ENCODE results near the gene AVPR1A. TPM values are rescaled to one million over a fixed set of nuclear protein-coding genes. Genes with fewer than 3 reads are reported as not detected.

Gene AVPR1A
- total and polyA plus RNA-seq, 5 donors from 2014 or later: 0.15 TPM; not detected in 4

DNA sequence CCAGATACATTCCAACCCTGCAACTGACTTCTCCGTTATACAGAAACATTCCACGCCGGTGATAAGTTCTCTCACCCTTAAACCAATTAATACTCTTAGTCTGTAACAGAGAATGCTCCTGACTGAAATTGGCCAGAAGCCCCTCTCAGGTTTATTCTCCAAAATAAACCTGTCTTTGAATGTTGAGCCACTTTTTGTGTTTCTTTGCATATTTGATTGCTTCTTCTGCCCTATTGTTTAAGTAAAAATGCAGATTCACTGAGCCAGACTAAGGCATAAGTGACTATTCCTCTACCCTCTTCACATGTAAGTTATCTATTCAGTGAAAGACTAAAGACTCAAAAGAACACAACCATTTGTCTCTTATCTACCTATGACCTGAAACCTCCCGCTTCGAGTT is 3.6 kb upstream of the AVPR1A start:
- no peak overlapping the region for H3K27ac Mint-ChIP-seq
- ATAC-seq (ENCODE audit: low read depth in 2 of 2) (no peak), DNase-seq (no peak)
- Histone ChIP-seq H3K27ac (ENCODE audit: insufficient read depth, low read length, poor library complexity, severe bottlenecking) (no peak overlapping the region), H3K4me1 (ENCODE audit: control insufficient read depth, insufficient read depth, low read length, poor library complexity, severe bottlenecking) (no peaks in the 10 kb centered on the region), H3K9me3 (ENCODE audit: control insufficient read depth in 2 of 2, low read length in 2 of 2) (no peaks in the 10 kb centered on the region), H3K4me3 (ENCODE audit: low read depth, low read length) (no peak overlapping the region), H3K27me3 (ENCODE audit: control insufficient read depth, insufficient read depth, low read length) (peaks cover 24% of the 10 kb centered on the region), H3K36me3 (ENCODE audit: control insufficient read depth, insufficient read depth, low read length) (no peaks in the 10 kb centered on the region)
- H3K4me1 Mint-ChIP-seq: peaks cover 0 to 13% (median 8%) of the 10 kb centered on the region in 4 donors
- H3K36me3 Mint-ChIP-seq: no peaks in the 10 kb centered on the region
- H3K27me3 Mint-ChIP-seq: peaks cover 30% of the 10 kb centered on the region
- no peak overlapping the region for H3K4me3 Mint-ChIP-seq
- H3K9me3 Mint-ChIP-seq: peaks cover 0 to 5% (median 0%) of the 10 kb centered on the region in 7 donors

DNA sequence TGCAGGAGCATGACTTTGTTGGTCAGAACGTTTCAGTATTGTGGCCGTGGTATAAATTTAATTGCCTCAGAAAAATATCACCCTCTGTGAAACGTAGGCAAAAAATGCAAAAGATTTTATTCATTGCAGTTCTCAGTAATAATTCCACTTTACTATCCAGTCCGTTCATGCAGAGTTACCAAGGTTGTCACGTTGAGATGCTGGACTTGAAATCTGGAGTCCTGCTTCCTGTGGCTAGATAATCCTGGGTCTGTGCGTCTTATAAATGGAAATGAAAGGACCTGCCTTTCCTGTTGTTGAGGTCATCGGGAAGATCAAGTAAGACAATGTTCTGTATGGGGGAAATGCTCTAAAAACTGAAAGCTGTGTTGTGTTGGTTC is 1.3 kb upstream of the AVPR1A start:
- Histone ChIP-seq H3K9me3 (ENCODE audit: control insufficient read depth in 2 of 2, low read length in 2 of 2) (no peaks in the 10 kb centered on the region), H3K4me3 (ENCODE audit: low read depth, low read length) (no peak overlapping the region), H3K27me3 (ENCODE audit: control insufficient read depth, insufficient read depth, low read length) (peaks cover 29% of the 10 kb centered on the region), H3K4me1 (ENCODE audit: control insufficient read depth, insufficient read depth, low read length, poor library complexity, severe bottlenecking) (no peaks in the 10 kb centered on the region), H3K27ac (ENCODE audit: insufficient read depth, low read length, poor library complexity, severe bottlenecking) (no peak overlapping the region), H3K36me3 (ENCODE audit: control insufficient read depth, insufficient read depth, low read length) (no peaks in the 10 kb centered on the region)
- H3K36me3 Mint-ChIP-seq: no peaks in the 10 kb centered on the region
- H3K9me3 Mint-ChIP-seq: peaks cover 0 to 5% (median 0%) of the 10 kb centered on the region in 7 donors
- ATAC-seq (ENCODE audit: low read depth in 2 of 2) (no peak), DNase-seq (no peak)
- H3K27ac Mint-ChIP-seq: no peak overlapping the region
- H3K4me3 Mint-ChIP-seq: no peak overlapping the region
- H3K27me3 Mint-ChIP-seq: peaks cover 44% of the 10 kb centered on the region
- peaks cover 0 to 14% (median 8%) of the 10 kb centered on the region in 4 donors for H3K4me1 Mint-ChIP-seq

DNA sequence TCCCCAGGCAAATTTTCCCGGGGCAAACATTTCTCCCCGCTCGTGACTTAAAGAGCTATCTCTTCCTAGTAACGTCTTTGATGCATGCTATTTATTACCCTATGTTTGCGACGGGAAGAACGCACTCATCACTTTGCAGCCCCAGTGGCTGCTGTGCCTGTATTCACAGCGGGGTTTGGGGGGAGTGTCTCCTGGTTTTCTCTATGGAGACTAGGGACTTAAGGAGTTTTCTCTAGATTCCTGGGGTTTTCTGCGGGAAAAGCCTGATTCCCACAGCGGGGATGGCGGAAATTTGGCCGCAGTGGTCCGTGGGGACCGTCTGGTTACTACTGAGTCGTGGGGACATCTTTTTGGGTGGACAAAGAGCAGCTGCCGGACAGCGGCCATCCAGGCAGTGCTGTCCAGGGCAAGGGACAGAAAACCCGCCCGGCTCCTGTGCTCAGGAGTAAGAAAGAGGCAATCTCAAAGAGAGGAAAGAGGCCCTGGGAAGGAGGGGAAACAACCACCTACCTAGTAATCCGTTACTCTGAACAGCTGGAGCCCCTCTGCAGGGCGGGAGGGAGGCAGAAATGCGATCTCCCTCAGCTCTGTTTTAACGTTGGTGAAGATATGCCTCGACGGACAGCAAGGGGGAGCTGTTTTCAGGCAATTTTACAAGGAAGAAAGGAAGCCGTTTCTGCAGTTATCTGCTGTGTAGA is 771 bp upstream of the AVPR1A start:
- no peak overlapping the region for H3K27ac ChIP-seq (ENCODE audit: insufficient read depth, low read length, poor library complexity, severe bottlenecking)
- Mint-ChIP-seq H3K9me3 (peaks cover 0 to 5% (median 0%) of the 10 kb centered on the region in 7 donors), H3K36me3 (no peaks in the 10 kb centered on the region), H3K4me1 (peaks cover 0 to 14% (median 8%) of the 10 kb centered on the region in 4 donors), H3K27me3 (peaks cover 47% of the 10 kb centered on the region), H3K4me3 (peak overlapping the region in 1 of 4 donors; percentile 55), H3K27ac (no peak overlapping the region)
- no peaks in the 10 kb centered on the region for H3K4me1 ChIP-seq (ENCODE audit: control insufficient read depth, insufficient read depth, low read length, poor library complexity, severe bottlenecking)
- no peaks in the 10 kb centered on the region for H3K9me3 ChIP-seq (ENCODE audit: control insufficient read depth in 2 of 2, low read length in 2 of 2)
- ATAC-seq (ENCODE audit: low read depth in 2 of 2) (no peak), DNase-seq (peak in 1 of 3 donors; percentile 35)
- H3K36me3 ChIP-seq (ENCODE audit: control insufficient read depth, insufficient read depth, low read length): no peaks in the 10 kb centered on the region
- no peak overlapping the region for H3K4me3 ChIP-seq (ENCODE audit: low read depth, low read length)
- H3K27me3 ChIP-seq (ENCODE audit: control insufficient read depth, insufficient read depth, low read length): peaks cover 29% of the 10 kb centered on the region

DNA sequence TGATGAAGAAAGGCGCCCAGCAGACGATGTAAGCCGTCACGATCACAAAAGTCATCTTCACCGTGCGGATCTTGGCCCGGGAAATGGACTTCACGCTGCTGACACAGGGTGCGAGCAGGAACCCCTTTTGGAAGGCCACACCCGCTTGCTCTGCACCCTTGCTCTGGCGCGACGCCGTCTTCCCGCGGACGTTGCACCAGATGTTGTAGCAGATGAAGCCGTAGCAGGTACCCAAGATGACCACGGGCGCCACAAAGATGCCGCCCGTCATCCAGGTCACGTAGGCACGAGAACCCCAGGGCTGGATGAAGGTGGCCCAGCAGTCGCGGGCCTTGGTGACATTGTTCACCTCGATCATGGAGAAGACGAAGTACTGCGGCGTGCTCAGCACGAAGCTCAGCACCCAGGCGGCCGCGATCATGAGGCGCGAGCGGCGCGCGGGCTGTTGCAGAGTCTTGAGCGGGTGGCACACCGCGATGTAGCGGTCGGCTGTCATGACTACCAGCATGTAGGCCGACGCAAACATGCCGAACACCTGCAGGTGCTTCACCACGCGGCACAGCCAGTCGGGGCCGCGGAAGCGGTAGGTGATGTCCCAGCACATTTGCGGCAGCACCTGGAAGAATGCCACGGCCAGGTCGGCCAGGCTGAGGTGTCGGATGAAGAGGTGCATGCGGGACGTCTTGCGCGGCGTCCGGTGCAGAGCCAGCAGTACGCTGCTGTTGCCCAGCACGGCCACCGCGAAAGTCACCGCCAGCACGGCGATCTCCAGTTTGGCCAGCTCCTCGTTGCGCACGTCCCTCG is 890 bp downstream of the AVPR1A start:
- H3K4me3 ChIP-seq (ENCODE audit: low read depth, low read length): no peak overlapping the region
- peak in 1 of 3 donors; percentile 2 for DNase-seq
- no peaks in the 10 kb centered on the region for H3K36me3 ChIP-seq (ENCODE audit: control insufficient read depth, insufficient read depth, low read length)
- H3K4me1 Mint-ChIP-seq: peaks cover 0 to 14% (median 8%) of the 10 kb centered on the region in 4 donors
- ATAC-seq (ENCODE audit: low read depth in 2 of 2): no peak
- H3K9me3 Mint-ChIP-seq: peaks cover 0 to 5% (median 0%) of the 10 kb centered on the region in 7 donors
- no peaks in the 10 kb centered on the region for H3K9me3 ChIP-seq (ENCODE audit: control insufficient read depth in 2 of 2, low read length in 2 of 2)
- H3K36me3 Mint-ChIP-seq: no peaks in the 10 kb centered on the region
- H3K4me3 Mint-ChIP-seq: peak overlapping the region in 1 of 4 donors; percentile 56
- H3K4me1 ChIP-seq (ENCODE audit: control insufficient read depth, insufficient read depth, low read length, poor library complexity, severe bottlenecking): no peaks in the 10 kb centered on the region
- H3K27ac ChIP-seq (ENCODE audit: insufficient read depth, low read length, poor library complexity, severe bottlenecking): no peak overlapping the region
- H3K27me3 ChIP-seq (ENCODE audit: control insufficient read depth, insufficient read depth, low read length): peaks cover 29% of the 10 kb centered on the region
- H3K27me3 Mint-ChIP-seq: peaks cover 51% of the 10 kb centered on the region
- peak overlapping the region in 1 of 3 donors; percentile 67 for H3K27ac Mint-ChIP-seq

DNA sequence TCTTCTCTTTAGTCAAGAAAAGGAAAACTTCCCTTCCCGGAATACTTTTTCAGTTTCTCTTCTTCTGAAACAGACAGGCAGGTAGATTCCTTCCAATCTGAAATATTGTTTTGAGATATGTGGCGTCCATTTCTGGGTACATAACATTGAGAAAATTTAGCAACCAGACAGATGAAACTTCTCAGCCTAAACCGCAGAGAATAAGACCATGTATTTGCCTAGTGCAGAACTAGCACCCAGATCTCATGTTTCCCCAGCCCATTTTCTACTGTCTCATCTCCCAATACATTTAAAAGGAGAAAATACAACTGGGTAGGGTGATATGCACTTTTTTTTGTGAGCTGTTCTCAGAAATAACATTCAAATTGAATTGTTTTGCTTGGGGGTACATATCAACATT is 6.4 kb downstream of the AVPR1A start:
- Histone ChIP-seq H3K4me1 (ENCODE audit: control insufficient read depth, insufficient read depth, low read length, poor library complexity, severe bottlenecking) (no peaks in the 10 kb centered on the region), H3K36me3 (ENCODE audit: control insufficient read depth, insufficient read depth, low read length) (no peaks in the 10 kb centered on the region), H3K4me3 (ENCODE audit: low read depth, low read length) (no peak overlapping the region), H3K9me3 (ENCODE audit: control insufficient read depth in 2 of 2, low read length in 2 of 2) (no peaks in the 10 kb centered on the region), H3K27ac (ENCODE audit: insufficient read depth, low read length, poor library complexity, severe bottlenecking) (no peak overlapping the region), H3K27me3 (ENCODE audit: control insufficient read depth, insufficient read depth, low read length) (peaks cover 5% of the 10 kb centered on the region)
- H3K4me3 Mint-ChIP-seq: no peak overlapping the region
- H3K27me3 Mint-ChIP-seq: peaks cover 21% of the 10 kb centered on the region
- no peak for DNase-seq
- H3K4me1 Mint-ChIP-seq: peaks cover 0 to 1% (median 0%) of the 10 kb centered on the region in 4 donors
- no peak for ATAC-seq (ENCODE audit: low read depth in 2 of 2)
- H3K27ac Mint-ChIP-seq: no peak overlapping the region
- H3K9me3 Mint-ChIP-seq: peaks cover 0 to under 1% (median 0%) of the 10 kb centered on the region in 7 donors
- H3K36me3 Mint-ChIP-seq: no peaks in the 10 kb centered on the region

DNA sequence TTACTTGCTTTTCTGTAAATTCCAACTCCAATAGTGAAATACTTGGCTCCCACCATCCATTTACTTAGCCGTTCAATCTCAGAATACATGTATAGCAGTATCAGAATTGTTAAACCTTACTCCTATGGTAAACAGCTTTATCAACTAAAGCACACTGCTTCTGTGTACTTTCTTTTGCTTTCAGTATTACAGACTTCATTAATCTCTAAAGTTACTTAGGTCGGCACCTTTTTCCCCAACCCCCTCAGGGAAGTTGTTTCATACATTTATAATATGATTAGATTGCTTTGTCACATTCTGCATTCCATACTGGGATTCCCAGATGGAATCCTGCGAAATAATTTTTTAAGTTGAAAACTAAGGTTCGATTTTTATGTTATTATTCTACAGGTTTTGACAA is 12.5 kb downstream of the AVPR1A start:
- no peaks in the 10 kb centered on the region for H3K9me3 ChIP-seq (ENCODE audit: control insufficient read depth in 2 of 2, low read length in 2 of 2)
- H3K27me3 ChIP-seq (ENCODE audit: control insufficient read depth, insufficient read depth, low read length): no peaks in the 10 kb centered on the region
- H3K27ac Mint-ChIP-seq: no peak overlapping the region
- H3K4me3 Mint-ChIP-seq: no peak overlapping the region
- H3K4me3 ChIP-seq (ENCODE audit: low read depth, low read length): no peak overlapping the region
- peaks cover 0 to 3% (median 0%) of the 10 kb centered on the region in 7 donors for H3K9me3 Mint-ChIP-seq
- H3K36me3 Mint-ChIP-seq: no peaks in the 10 kb centered on the region
- ATAC-seq (ENCODE audit: low read depth in 2 of 2) (no peak), DNase-seq (no peak)
- H3K27me3 Mint-ChIP-seq: no peaks in the 10 kb centered on the region
- no peak overlapping the region for H3K27ac ChIP-seq (ENCODE audit: insufficient read depth, low read length, poor library complexity, severe bottlenecking)
- H3K4me1 Mint-ChIP-seq: no peaks in the 10 kb centered on the region
- no peaks in the 10 kb centered on the region for H3K4me1 ChIP-seq (ENCODE audit: control insufficient read depth, insufficient read depth, low read length, poor library complexity, severe bottlenecking)
- no peaks in the 10 kb centered on the region for H3K36me3 ChIP-seq (ENCODE audit: control insufficient read depth, insufficient read depth, low read length)

DNA sequence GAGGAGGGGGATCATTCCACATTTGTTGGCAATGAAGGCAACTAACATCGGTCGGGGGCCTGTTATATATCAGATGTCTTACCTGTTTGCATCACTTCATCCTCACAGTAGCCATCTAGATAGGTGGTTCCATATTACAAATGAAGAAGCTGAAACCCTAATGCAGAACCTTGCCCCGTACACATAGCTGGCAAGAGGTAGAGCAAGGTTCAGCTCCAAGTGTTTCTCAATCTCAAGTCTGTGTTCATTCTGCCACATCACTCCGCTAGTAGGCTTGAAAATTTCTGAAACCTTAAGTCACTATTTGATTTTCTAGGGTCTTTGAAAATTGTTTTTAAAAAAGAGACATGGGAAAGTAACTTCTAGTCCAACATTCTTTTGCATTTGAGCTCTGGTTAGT is 17.0 kb downstream of the AVPR1A start:
- Mint-ChIP-seq H3K9me3 (peaks cover 0 to 3% (median 0%) of the 10 kb centered on the region in 7 donors), H3K4me3 (no peak overlapping the region), H3K27me3 (no peaks in the 10 kb centered on the region), H3K27ac (no peak overlapping the region), H3K4me1 (no peaks in the 10 kb centered on the region), H3K36me3 (no peaks in the 10 kb centered on the region)
- DNase-seq (no peak), ATAC-seq (ENCODE audit: low read depth in 2 of 2) (no peak)
- Histone ChIP-seq H3K4me3 (ENCODE audit: low read depth, low read length) (no peak overlapping the region), H3K4me1 (ENCODE audit: control insufficient read depth, insufficient read depth, low read length, poor library complexity, severe bottlenecking) (no peaks in the 10 kb centered on the region), H3K27me3 (ENCODE audit: control insufficient read depth, insufficient read depth, low read length) (no peaks in the 10 kb centered on the region), H3K36me3 (ENCODE audit: control insufficient read depth, insufficient read depth, low read length) (no peaks in the 10 kb centered on the region), H3K9me3 (ENCODE audit: control insufficient read depth in 2 of 2, low read length in 2 of 2) (no peaks in the 10 kb centered on the region), H3K27ac (ENCODE audit: insufficient read depth, low read length, poor library complexity, severe bottlenecking) (no peak overlapping the region)

Data from CD4-positive, CD25-positive, alpha-beta regulatory T cell (primary cell).